ENCODE measurements around the gene HERC2.
"Not testable (repeated sequence)": the region's sequence is repeated elsewhere in the genome, so short reads cannot be mapped to it uniquely, and the experiment has no call there.

DNA sequence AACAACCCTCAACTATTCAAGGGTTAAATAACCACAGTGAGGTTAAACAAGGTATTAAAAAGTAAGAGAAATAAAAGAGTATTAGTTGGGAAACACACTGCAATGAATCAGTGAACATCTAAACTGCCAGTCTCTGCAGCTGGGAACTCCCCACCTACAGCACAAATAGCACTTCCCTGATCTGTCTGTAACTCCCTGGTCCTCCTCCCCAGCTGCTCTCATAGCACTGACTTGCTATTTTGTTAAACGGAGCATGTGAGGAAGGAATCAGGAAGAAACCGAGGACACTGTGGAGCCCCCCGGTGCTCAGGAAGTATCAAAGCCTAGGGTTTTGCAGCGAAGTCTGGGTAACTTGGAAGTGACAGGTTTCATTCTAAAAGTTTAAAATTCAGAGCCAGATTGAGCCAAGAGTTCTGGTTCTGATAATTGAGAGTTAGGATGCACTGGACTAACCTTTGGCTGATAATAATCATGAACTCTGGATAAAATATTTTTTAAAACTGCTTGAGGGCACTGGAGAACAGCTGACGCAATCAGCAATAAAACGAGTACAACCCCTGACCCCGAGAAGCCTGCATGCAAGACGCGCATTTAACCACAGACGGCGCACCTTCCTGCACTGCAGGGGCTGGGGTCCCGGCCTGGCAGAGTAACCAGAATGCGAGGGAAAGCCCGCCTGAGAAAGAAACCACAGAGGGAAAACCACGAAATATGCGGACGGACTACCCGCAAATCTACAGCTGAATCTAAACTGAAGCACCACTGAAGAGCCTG, 118.7 kb downstream of the HERC2 start:
- TF ChIP-seq, protein P1, sequence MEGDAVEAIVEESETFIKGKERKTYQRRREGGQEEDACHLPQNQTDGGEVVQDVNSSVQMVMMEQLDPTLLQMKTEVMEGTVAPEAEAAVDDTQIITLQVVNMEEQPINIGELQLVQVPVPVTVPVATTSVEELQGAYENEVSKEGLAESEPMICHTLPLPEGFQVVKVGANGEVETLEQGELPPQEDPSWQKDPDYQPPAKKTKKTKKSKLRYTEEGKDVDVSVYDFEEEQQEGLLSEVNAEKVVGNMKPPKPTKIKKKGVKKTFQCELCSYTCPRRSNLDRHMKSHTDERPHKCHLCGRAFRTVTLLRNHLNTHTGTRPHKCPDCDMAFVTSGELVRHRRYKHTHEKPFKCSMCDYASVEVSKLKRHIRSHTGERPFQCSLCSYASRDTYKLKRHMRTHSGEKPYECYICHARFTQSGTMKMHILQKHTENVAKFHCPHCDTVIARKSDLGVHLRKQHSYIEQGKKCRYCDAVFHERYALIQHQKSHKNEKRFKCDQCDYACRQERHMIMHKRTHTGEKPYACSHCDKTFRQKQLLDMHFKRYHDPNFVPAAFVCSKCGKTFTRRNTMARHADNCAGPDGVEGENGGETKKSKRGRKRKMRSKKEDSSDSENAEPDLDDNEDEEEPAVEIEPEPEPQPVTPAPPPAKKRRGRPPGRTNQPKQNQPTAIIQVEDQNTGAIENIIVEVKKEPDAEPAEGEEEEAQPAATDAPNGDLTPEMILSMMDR (IDR thresholded peaks at IDR 0.05): not testable (repeated sequence)
- TF ChIP-seq EP300, POLR2AphosphoS5, POLR2A (IDR thresholded peaks at IDR 0.05): not testable (repeated sequence)

Data from stomach (tissue), 4 donors.